ENCODE results near the gene PIP5K1B.

DNA sequence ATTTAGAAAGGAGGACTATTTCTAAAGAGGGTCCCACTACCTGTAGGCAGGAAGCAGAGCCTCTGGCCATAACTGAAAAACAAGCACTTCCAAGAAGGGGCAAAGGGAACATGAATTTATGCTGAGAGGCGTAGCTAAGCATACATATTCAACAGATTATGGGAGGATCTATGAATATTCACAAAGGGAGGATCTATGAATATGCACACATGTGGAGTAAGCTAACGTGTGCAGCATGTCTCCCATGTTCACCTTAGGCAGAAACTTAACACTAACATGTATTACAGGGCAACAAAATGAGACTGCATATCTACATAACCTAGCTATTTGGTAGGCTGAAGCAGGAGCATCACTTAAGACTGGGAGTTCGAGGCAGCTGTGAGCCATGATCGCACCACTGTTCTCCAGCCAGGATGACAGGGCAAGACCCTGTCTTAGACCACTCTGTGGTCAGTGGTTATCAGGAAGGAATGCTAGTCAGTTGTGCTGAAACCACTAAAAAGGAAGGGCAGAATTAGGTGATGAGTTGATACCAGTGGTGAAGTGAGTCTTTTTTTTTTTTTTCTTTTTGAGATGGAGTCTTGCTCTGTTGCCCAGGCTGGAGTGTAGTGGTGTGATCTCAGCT lies 351.3 kb downstream of the PIP5K1B start:
- TF ChIP-seq, protein P1, sequence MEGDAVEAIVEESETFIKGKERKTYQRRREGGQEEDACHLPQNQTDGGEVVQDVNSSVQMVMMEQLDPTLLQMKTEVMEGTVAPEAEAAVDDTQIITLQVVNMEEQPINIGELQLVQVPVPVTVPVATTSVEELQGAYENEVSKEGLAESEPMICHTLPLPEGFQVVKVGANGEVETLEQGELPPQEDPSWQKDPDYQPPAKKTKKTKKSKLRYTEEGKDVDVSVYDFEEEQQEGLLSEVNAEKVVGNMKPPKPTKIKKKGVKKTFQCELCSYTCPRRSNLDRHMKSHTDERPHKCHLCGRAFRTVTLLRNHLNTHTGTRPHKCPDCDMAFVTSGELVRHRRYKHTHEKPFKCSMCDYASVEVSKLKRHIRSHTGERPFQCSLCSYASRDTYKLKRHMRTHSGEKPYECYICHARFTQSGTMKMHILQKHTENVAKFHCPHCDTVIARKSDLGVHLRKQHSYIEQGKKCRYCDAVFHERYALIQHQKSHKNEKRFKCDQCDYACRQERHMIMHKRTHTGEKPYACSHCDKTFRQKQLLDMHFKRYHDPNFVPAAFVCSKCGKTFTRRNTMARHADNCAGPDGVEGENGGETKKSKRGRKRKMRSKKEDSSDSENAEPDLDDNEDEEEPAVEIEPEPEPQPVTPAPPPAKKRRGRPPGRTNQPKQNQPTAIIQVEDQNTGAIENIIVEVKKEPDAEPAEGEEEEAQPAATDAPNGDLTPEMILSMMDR (conservative IDR thresholded peaks at IDR 0.05; ENCODE audit: low read length): no peak
- no peak for TF ChIP-seq EZH2phosphoT487 (IDR thresholded peaks at IDR 0.05; ENCODE audit: borderline replicate concordance)

Data from Loucy (cell line).